GM12878 (cell line): ENCODE measurements around the gene COX18. TPM values are rescaled to one million over a fixed set of nuclear protein-coding genes. Genes with fewer than 3 reads are reported as not detected.

Experiments used
- ASH2L ChIP-seq: fragments of 300-600, 200-600 bp; sonication (generic); IDR thresholded peaks from 2 replicates; pipeline ENCODE4 v1.6.1; 2017; ENCODE audit warnings: low read depth, mild to moderate bottlenecking, borderline replicate concordance
- ATF7 ChIP-seq: fragments of 450-650 bp; IDR thresholded peaks from 2 replicates; pipeline ENCODE4 v1.6.1; 2016; ENCODE audit warnings: low read depth, mild to moderate bottlenecking
- BCL11A ChIP-seq: IDR thresholded peaks from 2 replicates; pipeline ENCODE4 v1.6.1; 2011; ENCODE audit warnings: low read depth, low read length
- BMI1 ChIP-seq: fragments of 450-650 bp; IDR thresholded peaks from 2 replicates; pipeline ENCODE4 v1.6.1; 2016; ENCODE audit warnings: mild to moderate bottlenecking, moderate library complexity, borderline replicate concordance
- CEBPB ChIP-seq, 2 experiments: fragments of 150-350 bp in 1 of 2; IDR thresholded peaks; 2 replicates each; pipeline ENCODE4 v1.6.1; 2012 to 2014; ENCODE audit warnings: low read depth in 2 of 2, low read length in 2 of 2, borderline replicate concordance in 1 of 2, inconsistent platforms in 1 of 2
- E2F4 ChIP-seq: IDR thresholded peaks from 2 replicates; pipeline ENCODE4 v1.6.1; 2012; ENCODE audit warnings: low read depth, low read length, improper control_type of control experiment
- FOXK2 ChIP-seq: fragments of 450-650 bp; IDR thresholded peaks from 2 replicates; pipeline ENCODE4 v1.6.1; 2017; ENCODE audit warnings: mild to moderate bottlenecking, moderate library complexity
- MXI1 ChIP-seq: fragments of 150-350 bp; IDR thresholded peaks from 2 replicates; pipeline ENCODE4 v1.6.1; 2011; ENCODE audit warnings: low read depth, mild to moderate bottlenecking, inconsistent platforms, low read length, improper control_type of control experiment
- NFIC ChIP-seq: IDR thresholded peaks from 2 replicates; pipeline ENCODE4 v1.6.1; 2012; ENCODE audit warnings: low read depth, mild to moderate bottlenecking, inconsistent platforms, low read length, moderate library complexity
- NR2F1 ChIP-seq: fragments of 450-650 bp; conservative IDR thresholded peaks from 2 replicates; pipeline ENCODE4 v1.6.1; 2017; ENCODE audit warnings: mild to moderate bottlenecking
- RB1 ChIP-seq: fragments of 450-650 bp; formaldehyde crosslinking; IDR thresholded peaks from 2 replicates; pipeline ENCODE4 v1.6.1; 2017; ENCODE audit warnings: mild to moderate bottlenecking, borderline replicate concordance
- SIN3A ChIP-seq: IDR thresholded peaks from 2 replicates; pipeline ENCODE4 v1.6.1; 2012; ENCODE audit warnings: low read depth, low read length, improper control_type of control experiment
- SMARCA5 ChIP-seq: fragments of 450-650 bp; IDR thresholded peaks from 2 replicates; pipeline ENCODE4 v1.6.1; 2017; ENCODE audit warnings: mild to moderate bottlenecking
- ZBTB4 ChIP-seq: fragments of 450-650 bp; formaldehyde crosslinking; IDR thresholded peaks from 2 replicates; pipeline ENCODE4 v1.4.0; 2022; ENCODE audit warnings: mild to moderate bottlenecking, moderate library complexity
- polyA plus RNA-seq, 11 experiments: library from polyadenylated mRNA; depleted of rRNA in 4 of 11; unstranded in 6 of 11; stranded (reverse) in 5 of 11; fragments of >200 nt; fragmentation: Nextera tagmentation in 4 of 11; fragmentation: Illumina TruSeq in 1 of 11; extraction: Ambion mirVana in 4 of 11; extraction: Trizol in 1 of 11; gene quantifications; 1 replicate in 1 of 11; 2 replicates in 10 of 11; pipeline versions ENCODE4 v1.2.1 to v1.2.3, GENCODE V29; 2011 to 2016; ENCODE audit warnings: inconsistent platforms in 2 of 11, missing spikeins in 2 of 11, low read depth in 1 of 11
- total RNA-seq, 4 experiments: library from RNA; depleted of rRNA in 3 of 4; stranded (reverse); fragments of >200 nt in 3 of 4; fragmentation: Illumina TruSeq in 1 of 4; extraction: Trizol in 1 of 4; gene quantifications; 2 replicates each; pipeline versions ENCODE4 v1.2.1 to v1.2.3, GENCODE V29; 2013 to 2021
- TF ChIP-seq, protein P1 (sequence below): IDR thresholded peaks from 2 replicates; pipeline ENCODE4 v1.6.1; 2012; ENCODE audit warnings: low read length, inconsistent platforms
- TF ChIP-seq, protein P2 (sequence below): fragments of 450-650 bp; IDR thresholded peaks from 2 replicates; pipeline ENCODE4 v1.6.1; 2016; ENCODE audit warnings: mild to moderate bottlenecking, moderate library complexity, borderline replicate concordance
- TF ChIP-seq, protein P3 (sequence below): IDR thresholded peaks from 2 replicates; pipeline ENCODE4 v1.6.1; 2012; ENCODE audit warnings: low read depth, low read length, improper control_type of control experiment

The COX18 gene
- total and polyA plus RNA-seq, 10 of the 15 experiments (the other 5 are each of a cell fraction or from before 2014, with no cell fraction given): 7.2 to 36.4 (median 17.7) TPM

DNA sequence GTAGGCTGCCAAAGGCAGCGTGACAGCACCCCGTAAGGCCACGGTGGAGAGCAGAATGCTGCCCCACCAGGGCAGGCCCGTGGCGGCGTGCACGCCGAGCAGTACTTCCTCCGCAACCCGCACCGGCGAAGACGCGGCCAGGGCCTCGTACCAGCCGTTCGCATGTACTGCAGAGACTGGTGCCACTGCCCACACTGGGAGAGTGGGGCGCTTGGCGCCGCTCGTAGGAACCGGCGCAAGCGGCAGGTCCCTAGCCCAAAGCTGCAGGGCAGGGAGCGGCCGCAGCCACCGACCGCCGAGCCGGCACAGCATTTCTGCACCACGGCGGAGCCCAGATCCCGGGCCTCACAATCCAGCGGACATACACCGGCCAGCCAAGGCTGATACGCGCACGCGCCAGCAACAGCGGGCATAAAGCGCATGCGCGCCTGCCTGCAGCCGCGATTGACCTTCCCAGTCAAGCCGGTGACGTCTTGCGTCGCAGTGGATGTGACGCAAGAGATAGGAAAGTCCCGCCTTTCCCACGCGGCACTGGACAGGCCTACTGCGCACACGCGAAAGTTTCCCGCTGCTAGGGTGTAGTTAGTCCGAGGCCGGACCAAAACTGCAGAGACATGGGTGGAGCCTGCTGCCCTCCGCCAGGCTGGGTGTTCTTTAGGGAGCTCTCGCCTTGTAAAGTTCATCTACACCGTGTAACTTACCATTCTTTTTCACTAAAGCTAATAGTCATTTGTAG, at the start of gene COX18 (continued):
- TF ChIP-seq, protein P1, sequence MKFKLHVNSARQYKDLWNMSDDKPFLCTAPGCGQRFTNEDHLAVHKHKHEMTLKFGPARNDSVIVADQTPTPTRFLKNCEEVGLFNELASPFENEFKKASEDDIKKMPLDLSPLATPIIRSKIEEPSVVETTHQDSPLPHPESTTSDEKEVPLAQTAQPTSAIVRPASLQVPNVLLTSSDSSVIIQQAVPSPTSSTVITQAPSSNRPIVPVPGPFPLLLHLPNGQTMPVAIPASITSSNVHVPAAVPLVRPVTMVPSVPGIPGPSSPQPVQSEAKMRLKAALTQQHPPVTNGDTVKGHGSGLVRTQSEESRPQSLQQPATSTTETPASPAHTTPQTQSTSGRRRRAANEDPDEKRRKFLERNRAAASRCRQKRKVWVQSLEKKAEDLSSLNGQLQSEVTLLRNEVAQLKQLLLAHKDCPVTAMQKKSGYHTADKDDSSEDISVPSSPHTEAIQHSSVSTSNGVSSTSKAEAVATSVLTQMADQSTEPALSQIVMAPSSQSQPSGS: peak; percentile 86; the same call in 1 of the 2 replicates
- TF ChIP-seq CEBPB (IDR thresholded peaks at IDR 0.05; ENCODE audit: borderline replicate concordance in 1 of 2, low read depth in 2 of 2, low read length in 2 of 2) (peak in 1 of 2 experiments; percentile 67; a peak in 1 of 4 replicates), FOXK2 (peak; percentile 90), BCL11A (0 out of 2 replicates have a peak, but pooled peaks have one; percentile 14), SIN3A (peak; percentile 77), NR2F1 (peak; percentile 67; the same call in 1 of the 2 replicates), ATF7 (peak; percentile 95), SMARCA5 (peak; percentile 46; the same call in 1 of the 2 replicates), RB1 (peak; percentile 87; the same call in 1 of the 2 replicates), NFIC (no peak), E2F4 (peak; percentile 66), BMI1 (no peak), MXI1 (peak; percentile 71; the same call in 1 of the 2 replicates), ASH2L (peak; percentile 94; the same call in 1 of the 2 replicates), ZBTB4 (CRISPR knock-in tag) (no peak)
- TF ChIP-seq, protein P2, sequence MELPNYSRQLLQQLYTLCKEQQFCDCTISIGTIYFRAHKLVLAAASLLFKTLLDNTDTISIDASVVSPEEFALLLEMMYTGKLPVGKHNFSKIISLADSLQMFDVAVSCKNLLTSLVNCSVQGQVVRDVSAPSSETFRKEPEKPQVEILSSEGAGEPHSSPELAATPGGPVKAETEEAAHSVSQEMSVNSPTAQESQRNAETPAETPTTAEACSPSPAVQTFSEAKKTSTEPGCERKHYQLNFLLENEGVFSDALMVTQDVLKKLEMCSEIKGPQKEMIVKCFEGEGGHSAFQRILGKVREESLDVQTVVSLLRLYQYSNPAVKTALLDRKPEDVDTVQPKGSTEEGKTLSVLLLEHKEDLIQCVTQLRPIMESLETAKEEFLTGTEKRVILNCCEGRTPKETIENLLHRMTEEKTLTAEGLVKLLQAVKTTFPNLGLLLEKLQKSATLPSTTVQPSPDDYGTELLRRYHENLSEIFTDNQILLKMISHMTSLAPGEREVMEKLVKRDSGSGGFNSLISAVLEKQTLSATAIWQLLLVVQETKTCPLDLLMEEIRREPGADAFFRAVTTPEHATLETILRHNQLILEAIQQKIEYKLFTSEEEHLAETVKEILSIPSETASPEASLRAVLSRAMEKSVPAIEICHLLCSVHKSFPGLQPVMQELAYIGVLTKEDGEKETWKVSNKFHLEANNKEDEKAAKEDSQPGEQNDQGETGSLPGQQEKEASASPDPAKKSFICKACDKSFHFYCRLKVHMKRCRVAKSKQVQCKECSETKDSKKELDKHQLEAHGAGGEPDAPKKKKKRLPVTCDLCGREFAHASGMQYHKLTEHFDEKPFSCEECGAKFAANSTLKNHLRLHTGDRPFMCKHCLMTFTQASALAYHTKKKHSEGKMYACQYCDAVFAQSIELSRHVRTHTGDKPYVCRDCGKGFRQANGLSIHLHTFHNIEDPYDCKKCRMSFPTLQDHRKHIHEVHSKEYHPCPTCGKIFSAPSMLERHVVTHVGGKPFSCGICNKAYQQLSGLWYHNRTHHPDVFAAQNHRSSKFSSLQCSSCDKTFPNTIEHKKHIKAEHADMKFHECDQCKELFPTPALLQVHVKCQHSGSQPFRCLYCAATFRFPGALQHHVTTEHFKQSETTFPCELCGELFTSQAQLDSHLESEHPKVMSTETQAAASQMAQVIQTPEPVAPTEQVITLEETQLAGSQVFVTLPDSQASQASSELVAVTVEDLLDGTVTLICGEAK: no peak; the same call in 1 of the 2 replicates
- TF ChIP-seq, protein P3, sequence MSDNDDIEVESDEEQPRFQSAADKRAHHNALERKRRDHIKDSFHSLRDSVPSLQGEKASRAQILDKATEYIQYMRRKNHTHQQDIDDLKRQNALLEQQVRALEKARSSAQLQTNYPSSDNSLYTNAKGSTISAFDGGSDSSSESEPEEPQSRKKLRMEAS: no peak; the same call in none of the 2 replicates
